Fibroblast of peridontal ligament (primary cell): ENCODE measurements around the gene AUTS2.

Experiments used
- DNase-seq: peaks from one replicate; pipeline ENCODE4 v3.0.0-alpha.2; 2010; ENCODE audit errors: extremely low read depth

AUTS2 gene

GRCh38 chr7:70539205-70539604 lies 940.9 kb downstream of the AUTS2 start:
- DNase-seq = no peak

DNA sequence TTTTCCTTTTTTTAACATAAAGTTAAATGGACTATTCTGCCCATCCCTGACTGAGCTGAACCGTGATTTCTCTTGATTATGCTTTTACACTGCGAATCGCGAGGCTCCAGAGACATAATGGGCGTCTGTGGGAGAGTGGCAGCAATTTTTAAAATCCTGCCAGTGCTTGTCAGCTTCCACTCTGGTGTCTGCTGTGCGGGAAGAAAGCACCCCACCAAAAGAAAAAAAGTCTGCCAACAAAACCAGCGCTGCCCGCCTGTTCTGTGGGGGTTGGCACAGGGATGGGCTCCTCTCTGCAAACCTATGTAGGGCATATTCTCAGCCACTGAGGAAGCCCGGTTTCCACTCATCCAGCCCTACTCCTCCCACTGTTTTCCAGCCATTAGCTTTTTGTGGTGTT lies 941.3 kb downstream of the AUTS2 start:
- no peak for DNase-seq

DNA sequence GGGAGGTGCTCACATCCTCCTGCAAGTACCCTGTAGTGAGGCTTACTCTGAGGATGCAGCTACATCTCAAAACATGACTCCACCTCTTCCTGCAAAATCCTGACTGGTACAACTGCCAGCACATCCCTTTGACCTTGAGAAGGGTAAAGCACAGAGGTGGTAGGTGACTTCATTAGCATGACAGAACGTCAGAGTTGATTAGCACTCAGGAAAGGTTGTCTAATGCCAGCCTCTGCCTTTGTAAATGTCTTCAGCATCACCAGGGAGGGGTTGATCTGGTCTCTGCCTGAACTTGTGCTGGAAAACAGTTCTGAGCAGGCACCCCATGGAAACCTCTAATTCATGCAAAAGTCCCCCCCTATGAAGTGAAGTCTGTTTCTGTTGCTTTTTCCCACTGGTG lies 942.4 kb downstream of the AUTS2 start:
- DNase-seq = no peak

DNA sequence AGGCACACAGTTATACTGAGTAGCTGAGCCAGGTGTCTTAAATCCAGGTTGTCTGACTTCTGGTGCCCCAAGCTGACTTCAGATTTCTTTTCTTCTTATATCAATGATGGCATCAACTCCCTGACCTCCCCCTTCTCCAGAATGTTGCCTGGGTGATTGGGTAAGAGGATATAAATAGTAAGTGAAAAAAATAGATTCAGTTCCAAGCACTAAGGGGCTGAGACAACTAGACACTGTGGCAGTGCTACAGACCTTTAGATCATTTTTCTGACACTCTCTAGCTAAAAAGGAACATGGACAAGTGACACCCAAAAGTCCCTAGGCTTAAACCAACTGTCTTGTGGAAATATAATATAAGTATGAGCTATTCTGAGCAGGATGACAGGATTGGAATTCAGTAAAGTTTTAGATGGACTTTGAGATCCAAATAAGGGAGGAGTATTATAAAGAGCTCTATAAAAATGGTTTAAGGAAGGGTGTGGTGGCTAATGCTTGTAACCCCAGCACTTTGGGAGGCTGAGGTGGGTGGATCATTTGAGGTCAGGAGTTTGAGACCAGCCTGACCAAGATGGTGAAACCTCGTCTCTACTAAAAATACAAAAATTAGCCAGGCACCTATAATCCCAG lies 944.6 kb downstream of the AUTS2 start:
- no peak for DNase-seq

GRCh38 chr7:70544016-70544415 lies 945.7 kb downstream of the AUTS2 start:
- DNase-seq = no peak

DNA sequence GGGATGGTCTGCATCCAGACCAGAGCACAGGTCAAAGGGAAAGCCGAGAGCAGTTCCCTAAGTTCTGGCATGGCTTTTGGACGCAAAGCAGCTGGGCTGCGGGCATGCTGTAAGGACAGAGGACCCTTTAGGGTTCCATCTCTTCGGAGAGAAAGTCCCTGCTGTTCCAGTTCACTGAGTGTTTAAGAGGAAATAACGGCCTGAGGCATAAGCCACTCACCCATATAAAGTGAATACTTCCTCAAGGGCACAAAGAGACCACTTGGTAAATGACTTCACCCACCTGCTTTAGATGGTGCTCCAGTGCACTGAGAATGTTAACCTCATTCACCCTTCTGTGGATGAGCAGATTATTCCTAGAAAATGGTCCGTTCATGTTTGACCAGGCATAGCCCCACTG lies 946.9 kb downstream of the AUTS2 start:
- no peak for DNase-seq

DNA sequence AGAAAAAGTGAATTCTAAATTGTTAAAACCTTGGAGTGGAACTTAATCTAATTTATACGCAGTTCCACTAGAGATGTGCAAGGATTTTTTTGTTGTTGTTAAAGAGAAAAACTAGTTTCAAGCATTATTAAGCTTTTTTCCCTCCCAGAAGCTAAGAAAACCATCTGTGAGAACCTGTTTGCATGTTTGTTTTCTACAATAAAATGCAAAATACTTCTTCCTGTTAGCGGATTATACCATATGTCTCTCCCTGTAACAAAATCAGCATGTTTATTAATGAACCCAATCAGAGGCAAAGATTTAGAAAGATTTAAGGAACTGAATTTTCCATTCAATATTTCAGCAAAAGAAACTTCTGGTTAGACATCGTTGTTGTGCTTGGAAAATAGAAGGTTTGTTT lies 953.9 kb downstream of the AUTS2 start:
- DNase-seq = no peak

DNA sequence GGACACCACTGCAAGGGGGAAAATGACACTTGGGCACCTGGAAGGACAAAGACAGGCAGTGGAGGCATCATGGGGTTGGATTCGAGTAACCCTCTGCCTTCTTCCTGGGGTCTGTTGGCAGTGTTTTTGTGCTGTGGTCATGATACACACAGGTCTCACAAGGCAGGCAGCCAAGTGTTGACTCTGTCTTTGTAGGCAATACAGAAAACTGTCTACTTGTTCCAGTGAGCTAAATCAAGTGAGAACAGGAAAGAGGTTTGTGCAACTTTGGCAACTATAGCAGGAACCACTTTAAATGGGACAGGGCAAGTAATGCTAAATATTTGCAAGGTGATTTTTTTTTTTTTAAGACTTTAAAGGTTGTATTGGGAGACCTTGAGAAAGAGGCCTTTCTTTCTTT lies 955.1 kb downstream of the AUTS2 start:
- DNase-seq = no peak

GRCh38 chr7:70554646-70555045 lies 956.4 kb downstream of the AUTS2 start:
- DNase-seq = no peak

- no peak for DNase-seq
Observed at GRCh38 chr7:70556761-70557160, 958.5 kb downstream of the AUTS2 start.

- no peak for DNase-seq
Observed at GRCh38 chr7:70557338-70557737, 959.1 kb downstream of the AUTS2 start.

DNA sequence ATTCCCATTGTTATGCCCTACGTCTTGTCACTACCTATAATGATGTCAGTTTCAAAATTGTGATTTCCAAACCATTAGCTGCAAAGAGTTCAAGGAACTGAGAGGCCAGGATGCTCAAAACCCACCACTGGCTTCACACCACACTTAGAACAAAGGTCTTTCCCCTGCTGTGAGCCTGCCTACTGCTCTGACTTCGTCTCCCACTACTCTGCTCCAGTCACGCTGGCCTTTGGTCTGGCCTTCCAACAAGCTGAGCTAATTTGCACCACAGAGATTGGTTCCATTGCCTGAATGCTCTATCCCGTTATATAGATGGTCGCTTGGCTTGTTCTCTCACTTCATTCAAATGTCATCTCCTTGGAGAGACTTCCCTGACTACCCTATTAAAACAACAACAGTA lies 961.5 kb downstream of the AUTS2 start:
- no peak for DNase-seq

DNA sequence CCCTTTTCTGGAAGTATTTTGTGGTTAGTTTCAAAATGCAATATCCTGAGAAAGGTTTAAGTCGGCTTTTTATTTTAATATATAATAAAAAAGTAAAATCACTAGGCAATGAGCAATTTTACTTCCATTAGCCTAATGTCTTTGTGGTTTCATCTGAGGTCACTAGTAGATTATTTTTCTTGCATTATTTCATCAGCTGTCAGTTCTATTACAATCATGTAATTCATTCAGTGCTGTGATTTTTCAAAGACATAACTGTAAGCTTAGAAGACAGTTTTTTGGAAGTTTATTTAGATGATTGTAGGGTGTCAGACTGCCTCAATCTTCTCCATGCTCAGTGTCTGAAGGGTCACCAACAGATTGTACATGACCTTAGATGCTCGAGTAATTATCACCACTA lies 965.7 kb downstream of the AUTS2 start:
- DNase-seq = no peak

- DNase-seq = no peak
Observed at GRCh38 chr7:70565721-70566370, 967.6 kb downstream of the AUTS2 start.

GRCh38 chr7:70566671-70567070 lies 968.4 kb downstream of the AUTS2 start:
- no peak for DNase-seq

GRCh38 chr7:70568674-70569334 lies 970.5 kb downstream of the AUTS2 start:
- no peak for DNase-seq

GRCh38 chr7:70569335-70569819 lies 971.1 kb downstream of the AUTS2 start:
- no peak for DNase-seq

DNA sequence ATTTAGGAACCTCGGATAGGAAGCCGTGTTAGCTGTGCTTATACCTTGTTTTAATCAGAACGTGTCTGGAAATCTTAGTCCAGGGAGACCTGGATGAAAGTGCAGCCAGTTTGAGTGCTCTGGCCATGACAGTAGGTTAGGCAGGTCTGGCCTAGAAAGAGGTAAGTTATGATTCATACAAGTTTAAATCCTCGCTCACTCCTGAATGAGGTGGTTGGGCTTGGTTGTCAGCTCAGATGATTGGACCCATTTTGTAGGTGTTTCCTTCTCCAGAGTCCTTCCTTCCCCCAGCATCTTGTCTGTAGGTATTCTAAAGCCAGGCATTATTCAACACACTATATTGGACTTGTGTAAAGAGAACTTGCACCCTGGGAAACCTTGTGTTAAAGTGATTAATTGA lies 971.8 kb downstream of the AUTS2 start:
- no peak for DNase-seq

- DNase-seq = no peak
Observed at GRCh38 chr7:70570961-70571360, 972.7 kb downstream of the AUTS2 start.

DNA sequence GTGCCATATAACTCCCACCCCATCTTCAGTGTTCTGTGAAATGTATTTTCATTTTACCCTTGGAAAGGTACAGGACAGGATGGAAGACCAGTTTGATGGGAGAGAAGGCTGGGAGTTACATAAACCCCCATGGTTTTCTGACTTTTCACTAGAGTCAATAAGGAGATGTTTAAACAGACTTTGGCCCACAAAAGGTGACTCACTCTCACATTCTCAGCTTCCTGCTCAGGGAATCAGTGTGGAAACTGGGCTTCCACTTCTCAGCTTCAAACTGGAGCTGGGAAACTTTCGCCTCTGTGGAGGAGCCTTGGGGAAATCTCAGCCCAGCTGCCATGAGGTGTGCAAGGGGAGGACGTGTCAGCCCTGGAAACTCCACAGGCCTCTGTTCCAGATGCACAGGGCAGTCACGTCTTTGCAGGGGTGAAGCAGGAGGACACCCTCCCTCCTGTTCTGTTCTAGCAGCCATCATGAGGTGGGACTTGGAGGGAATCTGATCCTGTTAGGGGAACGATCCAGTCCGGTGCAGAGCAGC lies 973.2 kb downstream of the AUTS2 start:
- DNase-seq = peak; percentile 9

- DNase-seq = no peak
Observed at GRCh38 chr7:70571961-70572360, 973.7 kb downstream of the AUTS2 start.

- no peak for DNase-seq
Observed at GRCh38 chr7:70572571-70572970, 974.3 kb downstream of the AUTS2 start.

DNA sequence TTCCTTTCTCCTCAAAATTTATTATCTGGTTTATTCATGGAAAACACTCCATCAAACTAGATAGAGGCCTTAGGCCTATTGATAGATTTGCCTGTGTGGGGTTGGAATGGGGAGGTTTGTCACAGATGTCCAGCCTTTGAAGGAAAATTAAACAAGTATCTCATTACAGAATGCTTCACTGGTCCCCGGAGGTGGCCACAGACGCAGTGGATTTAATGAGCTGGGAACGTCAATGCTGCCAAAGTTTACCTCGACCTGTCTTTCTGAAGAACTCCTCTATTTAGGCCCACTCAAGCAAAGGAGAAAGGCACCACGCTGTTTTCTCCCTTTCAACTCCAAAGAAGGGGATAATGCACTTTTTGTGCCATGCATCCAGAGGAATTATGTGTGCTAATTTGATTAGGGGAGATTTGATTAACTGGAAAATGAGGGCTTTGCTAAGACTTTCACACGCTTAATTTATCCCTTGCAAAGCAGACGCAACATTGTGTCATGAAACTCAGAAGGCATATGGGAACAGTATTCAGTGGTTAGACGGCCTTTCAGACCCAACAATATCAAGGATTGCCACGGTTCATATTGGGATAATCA lies 974.9 kb downstream of the AUTS2 start:
- no peak for DNase-seq
